ENCODE data around the gene ZNF831. TPM values are rescaled to one million over a fixed set of nuclear protein-coding genes. Genes with fewer than 3 reads are reported as not detected.

ZNF831 gene
- total RNA-seq, 2 experiments from 2014 or later, result 10.9 to 11.9 TPM

GRCh38 chr20:59127839-59128238, 35.8 kb upstream of the ZNF831 start:
- intact Hi-C loops (cut with micrococcal nuclease), result no loop called here
- no peak for ATAC-seq
- peaks cover 25% of the 10 kb centered on the region for H3K4me1 Mint-ChIP-seq (ENCODE audit: low read depth)
- H3K27ac Mint-ChIP-seq, result no peak overlapping the region
- no peak for TF ChIP-seq CTCF (IDR thresholded peaks at IDR 0.05)
- H3K27me3 Mint-ChIP-seq, result no peaks in the 10 kb centered on the region
- ChIA-PET CTCF (no interaction called here), POLR2A (no interaction called here)
- H3K36me3 Mint-ChIP-seq (ENCODE audit: low read depth), result no peaks in the 10 kb centered on the region
- no peaks in the 10 kb centered on the region for H3K9me3 Mint-ChIP-seq
- DNase-seq, result no peak
- H3K4me3 Mint-ChIP-seq, result no peak overlapping the region

- DNase-seq (no peak), ATAC-seq (no peak)
- Mint-ChIP-seq H3K36me3 (ENCODE audit: low read depth) (no peaks in the 10 kb centered on the region), H3K27ac (no peak overlapping the region), H3K4me3 (no peak overlapping the region), H3K4me1 (ENCODE audit: low read depth) (peaks cover 5% of the 10 kb centered on the region), H3K9me3 (no peaks in the 10 kb centered on the region), H3K27me3 (no peaks in the 10 kb centered on the region)
- intact Hi-C loops (cut with micrococcal nuclease), result no loop called here
- no peak for TF ChIP-seq CTCF (IDR thresholded peaks at IDR 0.05)
- ChIA-PET POLR2A (interaction anchor here (1.9 kb wide), 1 partner anchor 10 kb away, joined by 8 read pairs; no protein-coding TSS in a partner anchor), CTCF (interaction anchor here (0.7 kb wide), 1 partner anchor 76 kb away, joined by 4 read pairs; no protein-coding TSS in a partner anchor)
Measured at GRCh38 chr20:59131551-59132285, 31.9 kb upstream of the ZNF831 start.

GRCh38 chr20:59134182-59134581, 29.4 kb upstream of the ZNF831 start:
- ATAC-seq (no peak), DNase-seq (no peak)
- no peak overlapping the region for H3K27ac Mint-ChIP-seq
- intact Hi-C loops (cut with micrococcal nuclease), result no loop called here
- H3K36me3 Mint-ChIP-seq (ENCODE audit: low read depth), result no peaks in the 10 kb centered on the region
- H3K4me3 Mint-ChIP-seq, result no peak overlapping the region
- no peaks in the 10 kb centered on the region for H3K9me3 Mint-ChIP-seq
- peaks cover 10% of the 10 kb centered on the region for H3K4me1 Mint-ChIP-seq (ENCODE audit: low read depth)
- ChIA-PET CTCF (interaction anchor here (0.9 to 1.7 kb wide), 3 partner anchors 8 to 72 kb away, joined by 3 to 4 read pairs (median 4); no protein-coding TSS in a partner anchor), POLR2A (interaction anchor here (0.6 to 1.3 kb wide), 2 partner anchors 11 to 268 kb away, joined by 3 to 4 read pairs; no protein-coding TSS in a partner anchor)
- no peak for TF ChIP-seq CTCF (IDR thresholded peaks at IDR 0.05)
- no peaks in the 10 kb centered on the region for H3K27me3 Mint-ChIP-seq

- Mint-ChIP-seq H3K27me3 (no peaks in the 10 kb centered on the region), H3K36me3 (ENCODE audit: low read depth) (no peaks in the 10 kb centered on the region), H3K4me3 (no peak overlapping the region), H3K27ac (no peak overlapping the region), H3K9me3 (no peaks in the 10 kb centered on the region), H3K4me1 (ENCODE audit: low read depth) (peaks cover 13% of the 10 kb centered on the region)
- TF ChIP-seq CTCF (IDR thresholded peaks at IDR 0.05), result no peak
- ATAC-seq (no peak), DNase-seq (no peak)
- intact Hi-C loops (cut with micrococcal nuclease), result no loop called here
- POLR2A ChIA-PET, result interaction anchor here (1.3 kb wide), 1 partner anchor 12 kb away, joined by 4 read pairs; no protein-coding TSS in a partner anchor
- CTCF ChIA-PET, result interaction anchor here (1.3 to 1.7 kb wide), 3 partner anchors 12 to 72 kb away, joined by 3 to 4 read pairs (median 4); no protein-coding TSS in a partner anchor
Measured at GRCh38 chr20:59135093-59135492, 28.5 kb upstream of the ZNF831 start.

GRCh38 chr20:59136027-59136426, 27.6 kb upstream of the ZNF831 start:
- POLR2A ChIA-PET, result no interaction called here

More at GRCh38 chr20:59136027-59136426, 27.6 kb upstream of the ZNF831 start:
- Mint-ChIP-seq H3K36me3 (ENCODE audit: low read depth) (no peaks in the 10 kb centered on the region), H3K27me3 (no peaks in the 10 kb centered on the region), H3K4me1 (ENCODE audit: low read depth) (peaks cover 18% of the 10 kb centered on the region), H3K9me3 (no peaks in the 10 kb centered on the region), H3K4me3 (no peak overlapping the region), H3K27ac (no peak overlapping the region)
- CTCF ChIA-PET, result interaction anchor here (0.9 to 1.4 kb wide), 5 partner anchors 11 to 93 kb away, joined by 3 to 7 read pairs (median 3); no protein-coding TSS in a partner anchor
- ATAC-seq (no peak), DNase-seq (no peak)
- TF ChIP-seq CTCF (IDR thresholded peaks at IDR 0.05), result no peak
- intact Hi-C loops (cut with micrococcal nuclease), result no loop called here
